ENCODE results near the gene MACROD2.

Gene MACROD2

GRCh38 chr20:14341801-14342200 lies 346.5 kb downstream of the MACROD2 start:
- DNase-seq = no peak

- DNase-seq = no peak
These were observed 347.6 kb downstream of the MACROD2 start for GRCh38 chr20:14342918-14343317.

DNA sequence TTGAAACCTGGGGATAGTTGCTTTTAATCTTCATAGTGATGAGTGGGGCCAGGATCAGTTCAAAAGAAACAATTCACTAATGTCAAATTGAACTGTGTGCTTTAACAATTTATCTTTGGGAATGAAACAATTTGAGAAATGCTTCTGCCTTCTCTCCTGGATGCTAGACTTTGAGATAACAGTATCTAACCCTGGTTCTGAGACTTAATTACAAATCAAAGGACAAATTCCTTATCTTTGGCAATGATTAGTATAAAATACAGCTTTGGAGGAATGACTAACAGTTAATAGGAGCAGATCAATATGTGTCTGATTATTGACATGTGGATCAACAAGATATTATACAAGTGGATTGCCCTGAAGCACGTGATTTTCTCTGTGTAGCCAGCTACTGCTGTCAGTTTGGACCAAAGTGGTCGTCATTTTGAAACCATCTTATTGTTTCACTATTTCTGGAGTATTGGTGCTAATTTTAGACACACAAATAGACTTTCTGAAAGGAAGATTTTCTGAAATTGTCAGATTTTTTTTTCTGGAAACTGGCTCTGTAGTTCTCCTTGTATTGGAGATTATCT lies 348.3 kb downstream of the MACROD2 start:
- no peak for DNase-seq

DNA sequence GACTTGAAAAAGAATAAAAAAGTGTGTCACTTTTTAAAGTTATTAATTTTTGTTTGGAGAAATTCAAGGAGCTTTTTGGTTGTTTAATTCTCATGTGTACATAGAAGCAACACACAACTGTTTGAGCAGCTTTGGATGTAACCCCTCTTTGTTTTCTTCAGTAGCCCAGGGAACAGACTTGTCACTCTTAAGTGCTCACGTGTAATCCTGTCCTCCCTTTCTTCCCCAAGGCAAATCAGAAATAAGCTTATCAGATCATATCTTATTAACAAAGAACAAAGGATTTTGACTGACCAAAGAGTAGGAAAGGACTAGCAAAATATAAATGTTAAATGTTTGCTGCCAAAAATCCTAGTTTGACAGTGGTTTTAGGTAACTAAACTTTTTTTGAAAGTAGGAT lies 349.4 kb downstream of the MACROD2 start:
- no peak for DNase-seq

- DNase-seq = no peak
These were observed 360.5 kb downstream of the MACROD2 start for GRCh38 chr20:14355791-14356190.

- DNase-seq = no peak
These were observed 365.1 kb downstream of the MACROD2 start for GRCh38 chr20:14360416-14360815.

DNA sequence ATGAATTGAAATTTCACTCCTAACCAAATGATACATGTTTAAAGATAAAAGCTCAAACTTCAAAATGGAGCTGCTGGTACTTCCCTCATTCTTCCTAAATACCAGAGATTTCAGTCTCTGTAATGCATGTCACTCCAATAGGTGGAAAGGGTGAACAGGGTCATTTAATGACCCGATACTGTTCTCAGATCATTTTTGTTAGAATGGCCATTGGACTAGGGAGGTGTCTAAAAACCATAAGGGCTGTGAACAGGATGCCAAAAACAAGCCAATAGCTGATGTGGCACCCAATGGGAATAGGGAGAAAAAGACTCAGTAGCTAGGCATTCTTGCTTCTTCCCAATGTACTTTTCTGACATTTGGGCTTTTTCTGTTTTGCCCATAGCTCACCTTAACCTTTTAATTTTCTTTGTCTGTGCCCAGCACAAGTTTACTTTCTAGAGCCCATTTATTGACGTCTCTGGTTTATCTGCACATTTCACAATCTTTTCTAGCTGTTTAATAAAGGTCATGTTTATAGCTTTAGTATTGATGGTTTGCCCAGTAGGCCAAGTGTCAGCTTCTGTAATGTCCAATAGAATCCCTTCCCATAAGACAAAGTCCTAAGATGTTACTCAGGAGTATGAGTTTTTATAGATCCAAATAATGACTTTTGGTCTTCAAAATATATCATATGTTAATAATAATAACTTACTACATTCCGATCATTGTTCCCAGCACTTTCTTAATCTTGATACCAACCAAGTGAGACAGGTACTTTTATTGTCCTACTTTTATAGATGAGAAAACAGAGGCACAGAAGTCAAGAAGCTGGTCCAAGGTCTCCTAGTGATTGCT lies 366.4 kb downstream of the MACROD2 start:
- DNase-seq = no peak

DNA sequence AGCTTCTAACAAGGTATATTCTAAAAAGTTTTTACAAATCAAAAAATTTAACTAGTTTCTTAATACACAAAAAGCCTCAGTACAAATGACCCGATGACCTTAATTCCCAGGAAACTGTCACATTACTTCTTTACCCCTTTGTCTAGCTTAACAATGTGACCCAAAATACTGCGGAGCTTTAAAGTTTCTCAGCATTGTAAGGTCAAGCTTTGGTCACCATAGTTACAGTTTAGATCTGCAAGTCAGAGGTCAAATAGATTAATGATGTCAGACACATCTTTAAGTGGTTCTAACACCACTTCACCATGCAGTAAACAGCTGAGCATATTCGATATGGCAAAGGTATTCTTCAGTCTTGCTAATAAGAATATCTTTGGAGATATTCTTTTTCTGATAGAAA lies 378.9 kb downstream of the MACROD2 start:
- no peak for DNase-seq

DNA sequence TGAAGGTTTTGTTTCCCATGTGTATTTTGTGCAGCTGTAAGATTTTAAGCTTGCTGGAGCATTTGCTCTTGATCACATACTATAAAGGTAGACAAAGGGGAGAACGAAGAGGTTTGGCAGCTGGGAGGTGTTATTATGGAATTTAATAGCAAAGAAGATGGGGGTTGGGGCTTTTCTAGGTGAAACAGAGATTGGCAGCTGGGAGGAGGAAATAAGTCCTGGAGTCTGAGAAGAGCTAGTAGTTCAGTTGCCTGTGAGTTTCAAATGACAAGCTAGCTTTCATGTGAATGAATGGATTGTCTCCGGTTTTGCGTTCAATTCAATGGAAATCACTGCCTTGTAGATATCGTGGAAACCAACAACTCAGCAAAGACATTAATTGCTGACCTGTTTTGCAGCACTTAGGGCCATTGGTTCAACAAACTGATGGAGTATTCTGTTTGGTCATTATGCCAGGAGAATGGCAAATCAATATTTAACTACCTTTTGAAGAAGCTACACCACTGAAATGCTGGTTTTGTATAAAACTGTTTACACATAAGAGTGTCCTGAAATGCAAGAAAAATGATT lies 380.2 kb downstream of the MACROD2 start:
- DNase-seq = no peak

- DNase-seq = no peak
These were observed 383.0 kb downstream of the MACROD2 start for GRCh38 chr20:14378326-14378725.

DNA sequence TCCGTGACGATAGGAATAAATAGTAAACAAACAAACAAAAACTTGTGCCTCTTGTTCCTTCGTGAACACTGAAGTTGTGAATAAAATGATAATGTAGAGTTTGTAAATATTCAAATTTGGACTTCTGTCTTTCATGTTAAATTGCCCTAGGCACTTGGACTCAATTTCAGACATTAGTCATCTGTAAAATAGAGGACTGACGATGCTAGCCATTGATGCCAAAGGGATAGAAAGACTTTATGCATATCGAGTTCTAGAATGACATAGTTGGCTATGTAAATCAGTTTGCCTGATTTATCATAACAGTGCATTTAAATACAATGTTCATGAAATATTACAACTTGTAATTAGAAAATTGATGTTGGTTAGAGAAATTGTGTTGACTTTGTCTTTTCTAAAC lies 388.0 kb downstream of the MACROD2 start:
- no peak for DNase-seq

- no peak for DNase-seq
These were observed 389.3 kb downstream of the MACROD2 start for GRCh38 chr20:14384416-14385175.

GRCh38 chr20:14385176-14385740 lies 389.9 kb downstream of the MACROD2 start:
- no peak for DNase-seq

DNA sequence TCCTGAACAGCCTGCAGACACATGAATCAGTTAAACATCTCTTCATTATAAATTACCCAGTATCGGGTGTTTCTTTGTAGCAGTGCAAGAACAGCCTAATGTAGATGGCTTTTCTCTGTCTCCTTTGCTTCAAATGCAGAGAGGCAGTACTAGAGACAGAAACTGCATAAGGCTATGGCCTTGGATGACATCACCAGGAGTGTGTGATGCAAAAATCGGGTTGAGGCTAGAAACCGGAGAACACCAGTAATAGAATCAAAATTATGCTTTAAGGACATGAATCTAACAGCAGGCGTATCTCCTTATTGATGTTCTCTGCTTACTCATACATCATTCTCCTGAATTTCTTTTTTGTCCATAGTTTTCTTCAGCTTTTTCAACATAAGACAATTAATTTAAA lies 391.4 kb downstream of the MACROD2 start:
- DNase-seq = no peak

DNA sequence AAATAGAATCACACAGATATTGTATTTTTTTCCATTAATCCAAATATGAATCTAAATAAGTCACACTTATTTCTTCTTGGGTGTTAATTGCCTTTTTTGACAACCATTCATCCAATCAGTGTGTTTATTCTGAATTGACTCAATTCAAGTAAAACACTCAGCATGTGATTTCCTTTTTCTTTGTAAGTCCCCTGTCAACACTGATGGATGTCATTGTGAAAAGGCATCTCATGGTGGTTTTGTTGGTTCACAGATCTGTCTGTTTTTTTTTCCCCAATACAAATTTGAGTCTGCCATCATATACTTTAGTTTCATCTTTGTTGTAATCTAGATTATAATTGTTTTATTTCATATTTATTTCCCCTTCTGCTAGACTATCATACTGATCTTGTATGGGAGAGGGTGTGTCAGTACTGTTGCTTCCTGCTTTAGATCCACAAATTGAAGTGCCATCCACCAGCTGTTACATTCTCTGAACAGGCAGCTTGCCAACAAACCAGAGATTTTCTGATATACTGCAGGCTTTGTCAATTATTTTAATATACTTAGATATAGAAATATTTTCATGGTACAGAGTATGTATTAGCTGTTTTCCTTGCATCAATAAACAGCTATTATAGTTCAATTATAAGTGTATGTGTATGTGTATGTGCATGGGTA lies 406.3 kb downstream of the MACROD2 start:
- DNase-seq = no peak

DNA sequence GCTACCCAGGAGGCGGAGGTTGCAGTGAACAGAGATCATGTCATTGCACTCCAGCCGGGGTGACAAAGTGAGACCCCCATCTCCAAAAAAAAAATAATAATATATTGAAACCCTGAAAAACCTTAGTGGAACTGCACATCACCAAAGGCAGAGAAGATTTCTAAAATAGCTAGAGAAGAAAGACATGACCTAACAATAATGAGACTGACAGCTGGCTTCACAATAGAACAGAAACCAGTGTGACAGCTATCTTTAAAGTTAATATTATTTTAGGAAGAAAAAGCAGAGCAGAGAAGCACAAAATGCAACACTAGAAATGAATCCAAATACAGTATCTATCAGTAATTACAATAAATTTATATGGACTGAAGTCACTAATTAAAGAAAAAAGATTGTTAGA lies 409.2 kb downstream of the MACROD2 start:
- DNase-seq = no peak

DNA sequence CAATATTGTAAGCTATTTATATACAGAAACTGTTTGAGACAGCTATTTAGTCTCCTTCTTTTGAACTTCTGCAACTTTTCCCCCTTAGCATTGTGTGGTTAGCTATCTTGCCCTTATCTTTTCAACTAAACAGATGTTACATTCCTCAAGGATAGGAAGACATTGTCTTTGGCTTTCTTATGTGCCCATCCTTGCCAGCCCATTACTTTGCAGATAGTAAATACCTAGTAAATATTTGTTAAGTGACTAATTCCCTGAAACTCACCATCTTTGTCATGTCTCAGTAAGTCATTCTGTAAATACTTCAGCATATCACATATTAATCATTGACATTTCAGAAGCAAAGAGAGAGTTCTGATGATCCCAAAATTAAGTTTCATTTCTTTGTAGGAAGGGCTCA lies 411.2 kb downstream of the MACROD2 start:
- no peak for DNase-seq

DNA sequence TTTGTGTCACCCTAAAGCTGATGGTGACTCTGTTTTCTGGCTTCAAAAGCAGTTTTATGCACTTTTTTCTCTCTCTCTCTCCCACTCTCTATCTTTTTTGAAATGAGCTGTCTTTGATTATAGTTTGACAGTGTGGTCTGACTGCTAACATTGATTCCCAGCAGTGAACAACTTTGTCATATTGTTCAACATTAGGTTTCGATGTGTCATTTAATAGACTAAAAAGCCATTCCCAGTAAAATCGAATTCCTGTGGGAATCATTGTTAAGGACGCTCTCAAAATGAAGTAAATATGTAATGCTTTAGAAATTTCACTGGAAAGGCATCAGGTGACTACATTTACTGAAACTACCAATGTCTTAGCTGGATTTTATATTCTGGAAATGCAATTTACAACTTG lies 412.0 kb downstream of the MACROD2 start:
- DNase-seq = no peak

DNA sequence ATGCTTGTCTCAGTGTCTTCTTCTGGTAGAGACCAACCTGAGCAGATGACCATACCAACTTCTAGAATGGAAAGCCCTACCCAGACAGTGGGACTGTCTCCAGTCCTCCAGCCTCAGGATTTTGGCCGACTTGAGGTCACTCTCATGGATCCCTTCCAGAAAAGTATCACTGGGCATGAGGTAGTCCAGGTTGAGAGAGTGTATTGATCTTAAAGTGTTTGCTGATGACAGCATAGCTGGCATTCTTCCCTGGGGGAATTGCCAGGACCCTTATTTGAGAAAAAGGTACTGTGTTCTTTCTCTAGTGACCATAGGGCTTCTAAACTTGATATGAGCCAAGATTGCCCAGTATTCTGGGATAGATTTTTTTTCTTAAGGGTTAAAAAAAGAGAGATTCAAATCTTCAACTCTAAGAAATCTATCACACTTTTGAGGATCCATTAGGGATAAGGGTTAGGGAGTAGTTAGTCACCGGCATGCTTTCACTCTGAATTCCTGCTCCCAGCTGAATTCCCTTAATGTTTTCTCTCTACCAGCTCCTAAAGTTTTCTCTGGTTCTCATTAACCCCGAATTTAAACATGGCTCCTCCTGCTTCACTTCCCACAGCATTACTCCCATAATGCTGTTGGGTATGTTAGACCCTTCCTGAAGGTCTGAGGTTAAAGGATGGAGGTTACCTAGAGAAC lies 415.7 kb downstream of the MACROD2 start:
- DNase-seq = no peak

- no peak for DNase-seq
These were observed 416.9 kb downstream of the MACROD2 start for GRCh38 chr20:14412065-14412681.

- DNase-seq = no peak
These were observed 418.5 kb downstream of the MACROD2 start for GRCh38 chr20:14413835-14414234.

DNA sequence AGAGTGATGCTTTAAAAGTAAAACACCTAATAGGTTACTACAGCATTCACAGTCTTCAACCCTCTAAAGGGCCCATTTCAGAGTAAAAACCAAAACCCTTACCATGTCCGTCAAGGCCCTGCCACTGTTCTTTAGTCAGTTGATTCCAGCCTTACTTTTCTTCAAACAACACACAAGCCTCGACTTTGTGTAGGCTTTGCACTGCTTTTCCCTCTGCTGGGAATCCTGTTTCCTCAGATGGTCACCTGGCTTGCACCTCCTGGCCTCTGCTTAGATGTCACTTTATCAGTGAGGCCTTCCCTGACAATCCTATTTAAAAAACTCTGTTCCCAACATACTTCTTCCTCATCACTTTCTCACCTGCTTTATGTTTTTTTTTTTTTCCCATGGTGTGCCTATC lies 419.2 kb downstream of the MACROD2 start:
- no peak for DNase-seq

Data from central memory CD4-positive, alpha-beta T cell (primary cell).